GM12892 (cell line): ENCODE measurements around the gene LRRC56.

Source experiments
- POLR2A ChIP-seq: IDR thresholded peaks from 2 replicates; pipeline ENCODE4 v1.6.1; 2011; ENCODE audit warnings: low read depth, low read length, control low read depth
- POLR2AphosphoS5 ChIP-seq: IDR thresholded peaks from 2 replicates; pipeline ENCODE4 v1.6.1; 2011; ENCODE audit warnings: low read depth, low read length, control low read depth

GRCh38 chr11:526192-526591 lies 11.1 kb upstream of the LRRC56 start:
- TF ChIP-seq POLR2A, result no peak
- no peak for TF ChIP-seq POLR2AphosphoS5
